HG02798 (cell line): ENCODE results near the gene RGS14.
"Not testable (repeated sequence)": the region's sequence is repeated elsewhere in the genome, so short reads cannot be mapped to it uniquely, and the experiment has no call there.

Source experiments
- ATAC-seq: cut with Tn5 transposase; IDR thresholded peaks from one replicate; pipeline ENCODE4 v1.9.1; 2021; ENCODE audit warnings: mild to moderate bottlenecking; ENCODE audit not compliant: unreplicated experiment, poor library complexity

Gene RGS14

DNA sequence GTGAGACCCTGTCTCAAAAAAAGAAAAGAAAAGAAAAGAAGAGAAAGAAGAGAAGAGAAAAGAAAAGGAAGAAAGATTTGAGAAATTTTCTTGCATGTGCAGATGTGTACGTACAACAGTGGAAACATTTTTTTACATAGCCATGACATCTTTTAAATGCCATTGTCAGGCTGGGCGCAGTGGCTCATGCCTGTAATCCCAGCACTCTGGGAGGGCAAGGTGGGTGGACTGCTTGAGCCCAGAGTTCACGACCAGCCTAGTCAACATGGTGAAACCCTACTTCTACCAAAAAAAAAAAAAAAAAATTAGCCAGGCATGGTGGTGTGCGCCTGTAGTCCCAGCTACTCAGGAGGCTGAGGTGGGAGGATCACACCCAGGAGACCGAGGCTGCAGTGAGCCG lies 12.8 kb upstream of the RGS14 start:
- no peak for ATAC-seq

DNA sequence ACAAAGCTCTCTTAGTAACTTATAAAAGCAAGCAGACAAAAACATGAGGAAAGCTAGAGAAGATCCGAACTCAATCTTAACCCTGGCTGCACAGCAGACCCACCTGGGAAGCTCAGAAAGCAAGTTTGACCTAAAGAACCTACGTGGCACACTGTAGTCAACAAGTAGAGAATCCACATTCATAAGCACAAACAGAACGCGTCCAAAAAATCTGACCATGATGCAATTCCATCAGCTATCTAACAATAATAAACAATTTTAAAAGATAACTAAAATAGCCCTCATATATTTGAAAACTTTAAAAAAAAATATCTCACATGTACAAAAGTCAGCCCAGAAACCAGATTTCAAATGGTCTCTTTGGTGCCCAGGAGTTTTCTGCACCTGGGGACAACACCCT lies 10.9 kb upstream of the RGS14 start:
- ATAC-seq = no peak

DNA sequence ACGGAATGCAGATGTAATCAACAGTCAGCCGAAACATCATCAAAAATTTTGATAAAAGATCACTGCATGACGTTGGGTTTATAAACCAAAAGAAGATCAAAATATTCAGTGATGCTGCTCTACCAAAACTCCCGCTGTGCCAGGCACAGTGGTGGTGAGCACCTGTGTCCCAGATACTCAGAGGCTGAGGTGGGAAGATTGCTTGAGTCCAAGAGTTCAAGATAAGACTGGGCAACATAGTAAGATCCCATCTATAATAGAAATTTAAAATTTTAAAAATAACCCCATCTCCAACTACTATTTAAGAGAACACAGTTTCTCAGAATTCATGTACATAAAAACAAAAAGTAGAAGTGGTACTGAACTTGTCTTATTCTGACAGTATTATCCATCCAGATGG lies 10.0 kb upstream of the RGS14 start:
- ATAC-seq = no peak

DNA sequence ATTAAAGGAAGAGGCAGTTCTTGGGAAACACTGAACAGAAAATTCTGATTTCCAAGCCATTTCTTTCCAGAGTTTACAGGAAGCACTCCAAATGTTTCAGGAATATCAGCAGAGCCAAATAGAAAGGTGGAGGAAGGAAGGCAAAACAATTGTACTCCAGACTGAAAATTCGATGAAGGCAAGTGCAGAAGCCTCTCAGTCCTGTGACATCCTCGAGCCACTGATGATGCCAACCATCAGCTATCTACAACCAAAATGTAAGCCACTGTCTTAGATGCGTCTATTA lies 8.4 kb upstream of the RGS14 start:
- ATAC-seq = no peak

DNA sequence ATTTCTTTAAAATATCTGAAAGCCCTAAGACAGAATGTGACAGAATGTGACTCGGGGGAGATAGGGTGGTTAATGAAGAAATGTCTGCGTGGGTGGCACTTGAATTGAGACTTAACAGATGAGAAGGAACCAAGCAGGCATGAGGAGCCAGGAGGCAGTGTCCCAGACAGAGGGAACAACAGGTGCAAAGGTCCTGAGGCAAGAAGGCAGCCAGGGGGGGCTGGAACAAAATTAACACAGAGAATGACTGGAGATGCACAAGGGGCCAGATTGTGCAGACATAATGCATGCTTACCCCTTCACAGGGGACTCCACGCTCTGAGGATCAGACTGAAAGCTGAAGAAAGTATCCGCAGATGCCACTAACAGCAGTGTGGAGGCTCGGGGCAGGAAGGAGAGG lies 8.0 kb upstream of the RGS14 start:
- no peak for ATAC-seq

DNA sequence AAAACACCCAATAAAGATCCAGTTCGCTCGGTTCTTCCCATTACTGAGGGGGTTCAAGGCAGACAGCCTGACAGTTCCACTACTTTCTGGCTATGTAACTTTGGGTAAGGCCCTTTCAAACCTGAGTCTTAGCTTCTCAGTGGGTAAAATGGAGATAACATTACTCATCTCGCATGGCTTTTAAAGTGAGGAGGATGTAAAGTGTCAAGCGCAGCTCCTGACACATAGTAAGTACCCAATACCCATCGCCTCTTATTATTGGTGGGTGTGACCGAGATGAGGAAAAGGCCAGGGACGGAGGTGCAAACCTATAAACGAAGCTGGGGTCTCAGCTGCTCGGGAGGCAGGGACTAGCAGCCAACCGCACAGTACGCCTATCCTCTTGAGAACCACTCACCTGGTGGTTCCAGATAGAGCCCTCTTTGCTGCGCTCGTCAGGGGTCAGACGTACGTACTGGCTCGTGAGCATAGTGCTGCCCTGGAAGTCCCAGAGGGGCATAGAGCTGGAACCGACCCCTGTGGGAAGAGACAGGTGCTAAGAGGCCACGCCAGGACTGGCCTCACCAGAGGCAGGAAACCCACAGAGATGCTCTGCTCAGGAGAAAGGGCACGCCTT lies 6.8 kb upstream of the RGS14 start:
- no peak for ATAC-seq

DNA sequence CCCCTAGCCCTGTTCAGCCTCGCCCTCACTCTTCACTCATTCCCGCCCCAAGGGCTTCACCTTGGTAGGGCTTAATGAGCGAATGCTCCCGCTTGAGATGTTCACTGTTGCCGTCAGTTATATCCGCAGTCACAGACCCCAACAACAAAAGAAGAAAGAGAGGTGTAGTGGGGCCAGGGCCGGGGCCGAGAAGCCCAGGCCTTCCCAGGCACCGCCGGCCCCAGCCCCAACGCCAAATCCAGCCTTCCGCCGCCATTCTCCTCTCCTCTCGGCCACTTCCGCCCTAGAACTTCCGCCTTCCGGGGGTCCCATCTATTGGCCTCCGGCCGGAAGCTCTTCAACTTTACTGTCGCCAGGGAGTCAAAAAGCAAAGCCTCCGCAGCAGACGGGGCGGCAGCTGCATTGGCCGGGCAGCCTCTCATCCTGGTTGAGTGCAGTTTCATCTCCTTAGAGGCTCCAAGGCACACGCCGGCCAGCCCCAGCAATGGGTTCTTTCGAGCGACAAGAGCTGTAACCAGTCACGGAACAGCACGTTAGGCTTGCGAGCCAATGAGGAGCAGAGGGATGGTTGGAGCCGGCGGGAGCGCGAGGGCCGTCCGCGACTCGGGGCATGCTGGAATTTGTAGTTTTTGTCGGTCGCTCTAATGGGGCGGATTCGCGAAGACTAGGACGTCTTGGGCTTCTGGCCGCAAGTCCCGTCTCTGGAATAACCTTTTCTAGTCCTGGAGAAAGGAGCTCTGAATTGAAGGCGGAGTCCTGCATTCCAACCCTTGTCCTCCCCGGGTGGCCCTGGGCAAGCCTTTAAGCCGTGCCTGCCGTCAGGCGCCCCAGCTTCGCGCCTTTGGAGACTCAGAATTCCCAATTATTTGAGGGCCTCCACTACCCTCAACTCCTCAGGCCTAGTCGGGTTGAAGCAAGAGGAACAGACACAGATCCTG lies 6.1 kb upstream of the RGS14 start, which contains the start of gene LMAN2:
Gene LMAN2, minus strand, starts transcription at position 277 of the 938 bp plus-strand sequence. Its CDS starts 21 bp downstream, at position 256.
- ATAC-seq = peak; percentile 93

DNA sequence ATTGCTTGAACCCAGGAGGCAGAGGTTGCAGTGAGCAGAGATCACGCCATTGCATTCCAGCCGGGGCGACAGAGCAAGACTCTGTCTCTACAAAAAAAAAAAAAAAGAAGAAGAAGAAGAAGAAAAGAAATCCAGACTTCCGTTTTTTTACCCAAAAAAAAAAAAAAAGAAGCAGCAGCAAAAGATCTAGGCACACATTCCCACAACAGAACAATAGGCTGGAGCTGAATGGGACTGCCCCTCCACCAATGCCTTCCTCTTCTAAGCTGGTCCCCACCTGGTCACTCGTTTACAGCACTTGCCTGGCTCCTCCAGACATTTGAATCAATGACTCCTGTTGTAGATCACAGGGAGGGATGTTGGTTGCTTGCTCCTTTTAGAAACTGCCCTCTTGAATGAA lies 4.6 kb upstream of the RGS14 start:
- no peak for ATAC-seq

DNA sequence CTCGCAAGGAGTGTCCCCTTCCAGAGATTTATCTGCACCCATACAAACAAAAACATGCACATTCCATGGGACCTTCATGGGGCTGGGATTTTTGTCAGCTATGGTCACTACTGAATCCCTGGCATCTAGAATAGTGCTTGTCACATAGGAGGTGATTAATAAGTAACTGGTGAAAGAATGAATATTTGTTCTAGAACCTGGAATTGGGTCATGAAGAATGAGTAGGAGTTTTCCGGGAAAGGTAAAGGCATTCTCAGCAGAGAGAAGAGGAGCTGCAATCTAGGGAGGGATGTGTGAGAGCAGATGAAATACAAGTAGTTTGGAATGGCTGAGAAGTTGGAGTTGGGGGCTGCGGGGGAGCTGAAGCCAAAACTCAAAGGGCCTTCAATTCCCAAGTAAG lies 3.5 kb upstream of the RGS14 start:
- ATAC-seq = no peak

DNA sequence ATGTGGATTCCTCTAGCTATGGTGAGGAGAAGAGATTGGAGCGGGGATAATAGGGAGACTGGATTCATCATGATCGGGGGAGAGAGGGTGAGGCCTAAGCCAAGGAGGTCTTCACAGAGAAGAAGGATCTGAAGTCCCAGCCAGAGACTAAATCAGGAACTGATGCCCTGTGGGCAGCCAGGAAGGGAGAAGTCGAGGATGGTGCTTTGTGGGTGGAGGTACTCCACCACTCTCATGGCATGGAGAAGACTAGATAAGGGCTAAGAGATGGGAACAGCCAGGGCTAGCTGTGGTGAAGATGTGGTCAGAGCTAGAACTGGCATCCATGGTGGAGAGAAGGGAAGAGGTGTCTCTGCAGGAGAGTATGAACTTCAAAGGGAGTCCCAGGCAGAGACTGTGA lies 3.0 kb upstream of the RGS14 start:
- no peak for ATAC-seq

DNA sequence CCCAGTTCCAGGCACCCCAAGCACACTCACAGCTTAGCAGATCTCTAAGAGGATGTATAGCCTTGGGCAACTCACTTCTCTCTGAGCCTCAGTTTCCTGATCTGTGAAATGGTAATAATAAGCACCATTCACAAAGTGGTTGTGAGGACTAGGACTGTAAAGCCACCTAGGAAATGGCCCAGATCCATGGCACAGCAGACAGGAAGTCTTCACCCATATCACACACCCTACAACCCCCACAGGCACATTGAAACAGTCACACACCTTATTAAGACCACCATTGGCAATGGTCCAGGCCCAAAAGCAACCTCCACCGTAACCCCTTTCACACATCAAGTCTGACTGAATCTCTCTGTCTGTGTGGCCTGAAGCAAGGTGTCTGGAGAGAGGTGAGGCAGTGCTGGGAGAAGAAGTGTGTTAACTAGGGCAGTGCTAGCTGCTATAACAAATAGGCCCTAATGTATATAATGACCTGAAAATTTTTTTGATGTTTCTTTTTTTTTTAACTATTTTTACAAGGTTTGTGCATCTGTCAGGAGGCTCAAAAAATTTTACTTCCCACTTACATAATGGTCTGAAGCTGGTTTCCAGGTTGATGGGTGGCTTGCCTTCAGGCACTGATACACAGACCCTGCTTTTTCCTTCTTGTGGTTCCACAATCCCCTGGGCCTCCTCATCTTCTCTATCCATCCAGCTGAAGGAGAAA lies 2.4 kb upstream of the RGS14 start:
- no peak for ATAC-seq

DNA sequence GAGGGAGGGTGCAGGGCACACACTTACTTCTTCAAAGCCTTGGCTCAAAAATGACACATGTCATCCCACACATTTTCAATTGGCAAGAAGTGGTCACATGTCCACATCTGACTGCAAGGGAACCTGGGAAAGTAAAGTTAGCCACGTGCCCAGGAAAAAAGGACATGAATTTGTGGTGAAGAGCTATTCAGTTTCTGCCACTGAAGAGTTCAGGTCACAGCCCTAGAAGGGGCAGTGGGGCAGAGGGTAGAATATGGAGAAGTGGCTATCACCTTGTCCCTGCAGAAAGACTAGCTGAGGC lies 1.9 kb upstream of the RGS14 start:
- ATAC-seq = no peak

DNA sequence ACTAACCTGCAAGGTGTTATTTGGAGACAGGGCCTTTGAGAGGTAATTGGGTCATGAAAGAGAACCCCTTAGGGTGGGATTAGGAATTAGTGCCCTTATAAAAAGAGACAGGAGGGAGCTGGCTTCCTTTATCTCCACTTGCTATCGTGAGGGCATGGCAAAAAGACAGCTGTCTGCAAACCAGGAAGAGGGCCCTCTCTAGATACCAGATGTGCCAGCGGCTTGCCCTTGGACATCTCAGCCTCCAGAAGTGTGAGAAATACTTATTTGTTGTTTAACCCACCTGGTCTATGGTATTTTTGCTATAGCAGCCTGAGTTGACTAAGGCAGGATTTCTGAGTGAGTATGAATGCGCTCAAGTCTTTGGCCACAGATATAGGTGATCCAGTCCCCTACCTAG lies 978 bp upstream of the RGS14 start:
- ATAC-seq = no peak

DNA sequence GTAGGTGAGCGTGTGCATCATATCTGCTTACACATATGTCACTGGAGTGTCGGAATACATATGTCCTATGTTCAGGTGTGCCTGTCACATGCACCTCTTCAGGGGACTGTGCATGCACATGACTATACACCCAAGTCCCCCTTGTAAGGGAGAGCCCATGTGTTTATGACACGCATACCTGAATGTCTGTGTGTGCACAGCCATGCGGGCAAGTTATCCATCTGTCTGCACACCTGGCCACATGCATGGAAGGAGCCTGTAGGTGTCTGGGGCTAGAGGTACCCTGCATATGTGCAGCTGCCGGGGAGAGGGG lies 622 bp upstream of the RGS14 start:
- ATAC-seq = no peak

DNA sequence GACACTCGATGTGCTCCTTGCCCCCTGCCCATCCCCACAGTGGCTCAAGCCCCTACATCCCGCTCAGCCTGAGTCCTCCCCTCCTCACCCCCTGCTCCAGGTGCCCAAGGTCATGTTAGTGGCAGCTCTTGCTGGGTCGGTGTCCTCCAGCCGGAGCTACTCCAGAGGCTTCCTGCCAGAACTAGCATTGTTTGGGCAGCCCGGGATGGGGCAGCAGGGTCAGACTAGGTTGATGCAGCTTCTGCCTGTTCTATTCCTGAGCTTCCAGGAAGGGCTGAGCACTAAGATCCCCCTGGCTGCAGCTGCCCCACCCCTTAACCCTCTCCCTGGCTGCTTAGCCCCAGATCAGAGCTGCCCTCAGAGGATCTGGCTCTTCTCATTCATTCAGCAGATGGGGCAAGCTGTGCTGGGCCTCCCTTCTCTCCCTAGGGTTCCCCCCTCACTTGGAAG lies 671 bp downstream of the RGS14 start:
- no peak for ATAC-seq

DNA sequence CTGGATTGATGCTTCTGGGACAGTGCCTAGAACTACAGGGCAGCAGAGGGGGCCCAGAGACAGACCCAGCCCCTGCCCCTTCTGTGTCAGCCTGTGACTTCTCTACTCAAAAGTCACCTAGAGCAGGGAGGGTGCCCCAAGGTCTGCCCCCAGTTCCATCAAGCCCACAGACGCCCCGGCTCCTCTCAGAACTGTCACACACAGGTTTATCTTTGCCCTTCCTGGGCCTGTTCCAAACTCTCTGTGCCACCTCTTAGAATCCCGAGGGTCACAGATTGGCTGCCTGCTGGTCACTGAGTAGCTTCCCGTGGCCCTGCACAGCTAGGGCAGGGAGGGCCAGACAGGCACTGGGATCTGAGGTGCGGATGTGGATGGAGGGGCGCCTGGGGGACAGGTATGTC lies 1.7 kb downstream of the RGS14 start:
- no peak for ATAC-seq

DNA sequence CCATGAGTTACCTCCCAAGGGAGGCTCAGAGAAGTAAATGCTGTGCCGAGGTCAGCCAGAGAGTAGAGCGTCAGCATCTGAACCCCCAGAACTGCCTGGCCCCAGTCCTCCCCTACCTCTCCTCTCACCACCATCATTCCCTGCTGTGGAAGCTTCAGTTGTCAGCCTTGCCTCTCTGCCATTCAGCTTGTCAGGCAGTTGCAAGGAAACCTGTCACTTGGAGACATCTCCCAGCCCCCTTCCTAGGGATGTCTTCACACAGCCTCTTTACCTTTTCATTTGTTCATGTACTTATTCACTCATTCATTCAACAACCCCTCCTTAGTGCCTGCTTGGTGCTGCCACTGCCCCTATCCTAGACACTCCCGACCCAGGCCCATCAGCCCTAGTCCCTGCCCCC lies 2.1 kb downstream of the RGS14 start:
- no peak for ATAC-seq

DNA sequence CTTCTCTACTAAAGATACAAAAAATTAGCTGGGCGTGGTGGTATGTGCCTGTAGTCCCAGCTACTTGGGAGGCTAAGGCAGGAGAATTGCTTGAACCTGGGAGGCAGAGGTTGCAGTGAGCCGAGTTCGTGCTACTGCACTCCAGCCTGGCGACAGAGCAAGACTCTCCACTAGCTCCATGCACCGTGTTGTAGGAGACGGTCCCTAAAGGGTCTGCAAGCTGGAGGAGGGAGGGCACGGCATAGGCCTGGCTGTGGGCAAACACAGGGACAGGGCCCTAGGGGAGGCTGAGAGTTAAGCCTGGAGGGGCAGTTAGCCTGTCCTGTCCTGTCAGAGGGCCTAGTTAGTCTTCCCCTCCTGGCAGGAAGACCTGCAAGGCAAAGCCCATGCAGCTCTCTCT lies 3.0 kb downstream of the RGS14 start:
- not testable (repeated sequence) for ATAC-seq

DNA sequence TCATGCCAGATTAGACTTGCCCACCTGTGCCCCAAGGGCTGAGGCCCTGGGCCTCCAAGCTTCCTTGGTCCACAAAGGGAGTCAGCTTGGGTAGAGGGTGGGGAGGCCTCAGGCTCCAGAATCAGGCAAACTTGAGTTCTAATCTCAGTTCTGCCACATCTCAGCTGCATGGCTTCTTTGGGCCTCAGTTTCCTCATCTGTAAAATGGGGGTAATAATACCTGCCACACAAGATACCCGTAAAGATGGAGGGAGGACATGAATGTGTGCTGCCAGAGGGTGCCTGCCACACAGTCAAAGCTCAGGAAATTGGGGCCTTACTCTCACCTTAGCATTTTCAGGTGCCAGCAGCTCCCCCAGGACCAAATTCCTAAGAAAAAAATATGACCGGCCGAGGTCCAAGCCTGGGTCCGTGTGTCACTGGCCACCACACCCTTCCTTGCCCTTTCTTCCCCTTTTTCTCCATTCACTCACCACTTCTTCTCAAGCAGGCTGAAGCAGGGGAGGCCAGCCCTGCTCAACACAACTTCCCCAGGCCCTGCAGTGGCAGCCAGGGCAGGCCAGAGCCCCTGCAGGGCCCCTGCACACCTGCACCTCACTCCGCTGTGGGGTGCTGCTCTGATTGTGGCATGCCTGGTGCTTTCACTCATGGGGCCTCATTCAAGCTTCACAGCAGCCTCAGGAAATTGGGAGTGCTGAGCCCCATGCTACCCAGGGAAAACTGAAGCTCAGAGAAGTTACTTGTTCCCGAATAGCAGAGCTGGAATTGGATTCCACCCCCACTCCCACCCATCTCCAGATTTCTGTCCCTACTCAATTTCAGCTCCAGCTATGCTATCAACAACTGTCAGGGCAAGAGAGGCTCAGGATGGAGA lies 3.9 kb downstream of the RGS14 start:
- ATAC-seq = no peak

DNA sequence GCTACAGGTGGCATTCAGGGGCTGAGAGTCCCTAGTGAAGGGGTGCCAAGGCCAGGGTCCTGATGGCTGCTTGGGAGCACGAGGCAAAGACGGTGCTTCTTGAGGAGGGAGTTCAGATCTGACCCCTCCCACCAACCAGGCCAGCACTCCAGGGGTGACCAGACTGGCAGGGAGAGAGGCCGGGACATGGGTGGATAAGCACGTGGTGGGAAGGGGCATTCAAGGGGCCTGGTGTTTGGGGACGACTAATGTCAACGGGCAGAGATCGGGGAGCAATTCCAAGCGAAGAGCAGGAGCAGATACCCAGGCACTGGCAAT lies 4.5 kb downstream of the RGS14 start:
- ATAC-seq = no peak
